Stimulated activated naive CD4-positive, alpha-beta T cell treated with Interleukin-2 at 50 U/mL for 16 hours (primary cell): ENCODE measurements around the gene SNRPB2.
A peak's percentile ranks its signal among the peaks of the same experiment; 100 is the strongest.

Source experiments
- DNase-seq: peaks from one replicate; lab custom pipeline; 2025; lab: John Stamatoyannopoulos, UW

SNRPB2 gene

DNA sequence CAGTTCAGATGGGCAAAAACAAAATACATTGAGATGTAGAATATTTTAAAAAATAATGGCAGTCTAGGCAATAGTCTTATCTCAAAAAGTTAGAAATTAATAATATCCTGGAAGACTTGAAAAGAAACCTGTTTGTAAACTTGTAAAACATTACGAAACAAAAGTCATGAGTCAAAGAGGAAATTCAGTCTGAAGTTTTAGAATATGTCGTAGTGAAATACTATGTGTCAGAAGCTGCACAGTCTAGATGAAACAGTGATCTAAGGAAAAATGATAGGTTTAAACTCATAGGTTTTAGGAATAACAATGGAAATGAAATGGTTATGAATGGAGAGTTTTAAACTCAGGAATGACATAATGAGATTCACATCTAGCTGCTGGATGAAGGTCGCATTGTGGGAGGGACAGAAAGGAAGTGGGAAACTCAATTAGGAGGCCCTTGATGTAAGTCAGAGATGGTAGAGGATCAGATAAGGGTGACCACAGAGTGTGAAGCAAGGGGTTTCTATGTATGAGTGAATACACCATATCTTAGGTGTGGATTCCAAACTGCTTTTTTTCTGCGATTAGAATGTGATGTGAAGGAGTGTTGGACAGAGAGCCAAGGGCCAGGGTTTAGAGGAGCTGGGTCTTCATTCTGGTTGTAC, 2.8 kb downstream of the SNRPB2 start:
- no peak for DNase-seq

- DNase-seq = no peak
Measured at GRCh38 chr20:16740365-16741072, 10.7 kb downstream of the SNRPB2 start.

GRCh38 chr20:16744178-16744807, 14.5 kb downstream of the SNRPB2 start:
- no peak for DNase-seq

DNA sequence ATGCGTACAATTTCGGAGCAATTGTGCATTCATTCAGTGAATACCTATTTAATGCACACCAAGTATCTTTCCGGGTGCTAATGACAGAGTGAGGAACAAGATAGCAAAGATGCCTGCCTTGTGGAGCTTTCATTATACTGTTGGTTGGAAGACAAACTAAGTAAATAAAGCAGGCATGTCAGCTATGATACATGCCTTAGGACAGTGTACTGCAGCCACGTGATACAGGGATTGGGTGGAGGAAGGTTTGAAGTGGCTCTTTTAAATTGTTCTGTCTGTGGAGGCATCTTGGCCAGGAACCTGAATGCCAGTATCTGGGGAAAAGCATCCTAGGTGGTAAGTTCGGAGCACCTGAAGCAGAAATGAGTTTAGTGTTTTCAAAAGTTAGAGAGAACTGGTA, 15.4 kb downstream of the SNRPB2 start:
- no peak for DNase-seq

GRCh38 chr20:16747291-16747811, 17.5 kb downstream of the SNRPB2 start:
- no peak for DNase-seq

DNA sequence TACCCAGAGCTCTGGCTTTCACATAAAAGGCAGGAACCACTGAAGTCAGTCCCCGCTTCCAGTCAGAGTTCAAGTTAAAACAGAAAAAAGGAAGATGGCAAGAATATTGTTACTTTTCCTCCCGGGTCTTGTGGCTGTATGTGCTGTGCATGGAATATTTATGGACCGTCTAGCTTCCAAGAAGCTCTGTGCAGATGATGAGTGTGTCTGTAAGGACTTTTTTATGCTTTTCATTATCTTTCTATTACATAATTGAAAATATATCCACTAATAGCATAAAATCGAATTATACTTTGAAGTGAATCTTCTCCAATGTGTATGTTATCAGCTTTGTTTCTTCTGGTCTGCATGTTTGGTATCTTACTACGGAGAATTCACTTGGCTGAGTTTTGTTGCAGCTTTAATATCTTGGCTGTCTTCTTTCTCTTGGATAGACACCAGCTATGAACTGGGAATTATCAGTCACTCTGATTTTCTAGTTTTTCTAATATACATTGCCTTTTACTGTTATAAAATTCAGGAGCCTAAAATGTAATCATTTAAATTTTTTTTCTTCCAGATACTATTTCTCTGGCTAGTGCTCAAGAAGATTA, 18.6 kb downstream of the SNRPB2 start, which contains the start of gene OTOR:
Gene OTOR (plus strand): TSS at position 51 of the 593 bp plus-strand sequence. CDS start 44 bp downstream, at position 95.
- no peak for DNase-seq

DNA sequence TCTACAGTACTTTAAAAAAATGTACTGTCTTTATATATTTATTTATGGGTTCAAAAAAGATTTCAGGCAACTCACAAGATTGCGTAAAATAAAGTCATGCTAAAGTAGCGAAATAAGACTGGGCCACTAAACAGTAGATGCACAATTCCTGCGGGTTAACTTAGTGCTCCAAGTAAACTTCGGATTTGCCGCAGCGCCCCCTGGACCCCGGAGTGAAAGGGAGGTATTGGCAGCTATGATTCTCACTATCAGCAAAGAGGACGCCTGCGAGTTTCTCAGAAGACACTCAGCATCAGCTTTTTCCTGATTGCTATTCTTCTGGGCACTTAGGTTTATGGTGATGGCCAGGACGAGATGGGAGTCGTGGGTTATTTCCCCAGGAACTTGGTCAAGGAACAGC, 19.7 kb downstream of the SNRPB2 start:
- DNase-seq = no peak

- DNase-seq = no peak
Measured at GRCh38 chr20:16752082-16752481, 22.3 kb downstream of the SNRPB2 start.

- no peak for DNase-seq
Measured at GRCh38 chr20:16752901-16753300, 23.1 kb downstream of the SNRPB2 start.

DNA sequence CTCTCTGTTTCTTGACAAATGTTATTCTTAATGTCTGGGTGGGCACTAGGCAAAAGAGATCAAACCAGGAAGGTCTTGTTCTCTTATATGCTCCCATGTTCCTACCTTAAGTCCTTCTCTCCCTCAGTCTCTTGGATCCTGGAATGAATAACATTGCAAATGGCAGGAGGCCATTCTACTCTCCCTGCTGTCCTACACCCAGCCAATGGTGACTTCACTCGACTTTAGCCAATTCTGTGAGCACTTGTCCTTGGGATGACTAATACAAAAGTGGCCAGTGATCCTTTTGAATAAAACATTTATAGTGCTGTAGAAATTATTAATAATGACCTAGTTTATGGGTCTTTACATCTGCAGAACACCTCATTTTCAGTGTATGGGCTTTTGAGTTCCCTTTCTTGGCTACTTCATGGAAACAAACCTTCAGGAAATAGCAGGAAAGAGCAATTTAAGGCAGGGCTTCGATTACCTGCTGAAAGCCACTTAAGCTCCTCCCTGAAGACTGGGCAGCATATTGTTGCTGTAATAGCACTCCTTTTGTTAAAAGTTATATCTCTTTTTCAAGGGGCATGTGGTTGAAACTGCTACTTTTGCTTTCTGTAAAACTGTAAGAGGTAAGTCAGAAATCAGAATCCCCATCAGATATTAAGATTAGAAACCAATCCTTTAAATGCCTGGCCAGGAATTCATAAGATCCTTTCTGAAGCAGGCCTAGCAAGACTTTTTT, 28.8 kb downstream of the SNRPB2 start:
- no peak for DNase-seq

DNA sequence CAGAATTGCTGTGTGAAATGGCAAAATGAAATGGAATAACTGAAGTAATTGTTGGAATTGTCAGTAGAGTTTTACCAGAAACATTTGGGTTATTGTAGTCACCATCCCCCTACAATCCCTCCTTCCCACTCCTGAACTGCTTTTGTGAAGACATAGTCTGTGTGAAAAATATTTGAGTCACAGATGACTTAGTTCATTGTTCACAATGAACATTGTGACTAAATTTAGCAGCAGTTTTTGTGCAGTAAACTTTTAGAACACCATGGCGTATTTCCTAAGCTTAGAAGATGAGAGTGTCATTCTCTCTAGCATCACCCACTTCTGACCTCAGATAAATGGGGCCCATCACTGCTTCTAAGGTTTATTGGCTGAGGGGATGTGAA, 29.3 kb downstream of the SNRPB2 start:
- DNase-seq = no peak

DNA sequence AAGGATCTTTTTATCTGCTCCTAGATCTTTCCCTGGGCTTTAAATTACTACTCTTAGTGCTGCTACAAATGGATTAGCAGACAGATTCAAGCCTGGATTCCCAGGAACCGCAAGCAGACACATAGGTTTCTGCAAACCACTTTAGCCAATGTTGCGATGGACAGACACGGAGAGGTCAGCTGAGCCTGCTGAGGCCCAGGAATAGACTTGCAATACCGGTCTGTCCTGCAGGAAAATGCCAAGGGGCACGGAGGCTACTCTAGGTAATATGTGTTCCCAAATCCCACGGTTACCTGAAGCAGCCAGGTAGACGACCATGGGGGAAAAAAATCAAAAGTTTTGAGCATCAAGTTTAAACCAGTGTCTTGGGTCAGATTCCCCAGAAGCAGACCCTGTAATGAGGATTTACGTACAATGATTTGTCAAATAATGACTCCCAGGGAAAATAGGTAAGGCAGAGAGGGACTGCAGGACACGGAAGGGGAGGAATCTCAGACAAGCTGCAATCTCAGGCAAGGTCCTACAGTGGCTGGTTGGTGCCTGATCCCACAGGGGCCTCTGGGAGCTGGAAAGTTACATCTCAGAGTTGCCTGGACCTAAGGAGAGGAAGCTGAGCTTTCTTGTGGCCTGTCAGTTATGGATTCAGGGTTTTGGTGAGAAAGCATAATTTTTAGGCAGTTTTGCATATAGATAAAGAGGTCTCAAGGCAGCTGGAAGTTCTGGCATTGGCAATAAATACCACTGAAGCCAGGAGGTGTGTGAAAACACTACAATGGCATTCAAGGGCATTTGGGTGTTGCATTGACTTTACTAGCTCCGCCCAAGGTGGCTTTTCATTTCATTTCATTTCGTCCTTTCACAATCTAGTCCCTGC, 30.8 kb downstream of the SNRPB2 start:
- DNase-seq = no peak

DNA sequence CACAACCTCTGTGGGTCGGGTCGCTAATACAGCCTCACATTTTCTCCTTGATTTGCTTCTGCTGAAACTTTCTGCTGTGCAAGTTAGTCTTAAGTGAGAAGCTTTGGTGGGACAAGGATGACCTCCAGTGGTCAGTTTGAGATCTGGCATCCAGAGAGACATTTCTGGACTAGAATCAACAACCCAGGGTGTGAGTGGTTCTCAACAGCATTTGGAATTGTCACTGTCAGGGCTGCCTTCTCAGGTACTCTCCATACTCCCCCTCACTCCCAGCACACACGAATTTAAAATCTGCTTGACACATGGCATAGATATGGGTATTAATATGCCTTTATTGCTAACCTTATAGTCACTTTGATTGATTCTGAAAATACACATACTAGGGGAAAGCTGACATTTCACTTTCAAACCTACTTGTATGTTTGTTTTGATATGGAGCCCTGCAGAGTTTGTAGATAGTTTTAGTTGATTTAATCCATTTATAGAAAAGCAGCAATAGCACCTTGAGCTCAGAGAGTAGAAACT, 31.5 kb downstream of the SNRPB2 start:
- peak; percentile 2 for DNase-seq

GRCh38 chr20:16764560-16764959, 34.7 kb downstream of the SNRPB2 start:
- DNase-seq = no peak

- DNase-seq = no peak
Measured at GRCh38 chr20:16771213-16771612, 41.4 kb downstream of the SNRPB2 start.

DNA sequence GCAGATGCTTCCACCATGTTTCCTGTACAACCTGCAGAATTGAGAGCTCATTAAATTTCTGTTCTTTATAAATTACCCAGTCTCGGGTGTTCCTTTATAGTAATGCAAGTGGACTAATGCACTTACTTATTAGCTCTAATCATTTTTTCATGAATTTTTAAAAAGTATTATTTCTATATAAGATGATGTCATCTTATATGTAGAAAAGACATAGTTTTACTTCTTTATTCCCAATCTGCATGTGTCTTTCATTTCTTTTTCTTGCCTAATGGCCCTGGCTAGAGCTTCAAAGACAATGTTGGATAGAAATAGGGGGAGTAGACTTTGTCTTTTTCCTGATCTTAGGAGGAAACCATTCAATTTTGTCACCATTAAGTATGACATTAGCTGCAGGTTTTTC, 46.1 kb downstream of the SNRPB2 start:
- DNase-seq = no peak

- no peak for DNase-seq
Measured at GRCh38 chr20:16777126-16777525, 47.3 kb downstream of the SNRPB2 start.

DNA sequence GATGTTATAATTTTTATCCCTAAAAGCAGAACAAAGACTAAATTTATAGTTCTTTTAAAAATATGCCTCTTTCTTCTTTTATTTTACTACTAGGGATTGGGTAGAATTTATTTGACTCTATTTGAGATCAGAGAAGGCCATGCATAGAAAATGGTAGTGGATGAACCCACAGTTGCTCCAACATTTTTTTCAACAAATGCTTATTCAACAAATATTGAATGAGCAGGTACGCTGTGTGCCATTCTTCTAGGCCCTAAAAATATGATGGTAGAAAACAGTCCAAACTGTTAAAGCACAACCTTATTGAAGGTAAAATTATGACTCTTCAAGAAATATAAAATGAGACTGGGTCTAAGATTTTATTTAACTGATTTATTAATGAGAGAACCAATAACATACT, 48.3 kb downstream of the SNRPB2 start:
- no peak for DNase-seq

DNA sequence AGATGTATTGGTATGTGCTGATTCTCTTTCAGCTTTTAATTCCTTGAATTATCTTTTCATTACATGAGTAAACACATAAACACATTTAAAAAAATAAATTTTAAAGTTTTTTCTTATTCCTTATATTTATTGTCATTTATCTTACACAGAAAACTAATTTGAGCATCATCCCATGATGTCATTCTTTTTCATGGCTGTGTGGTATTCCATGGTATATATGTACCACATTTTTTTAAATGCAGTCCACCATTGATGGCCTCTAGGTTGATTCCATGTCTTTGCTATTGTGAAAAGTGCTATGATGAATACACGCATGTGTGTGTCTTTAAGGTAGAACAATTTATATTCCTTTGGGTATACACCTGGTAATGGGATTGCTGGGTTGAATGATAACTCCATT, 51.7 kb downstream of the SNRPB2 start:
- DNase-seq = no peak

DNA sequence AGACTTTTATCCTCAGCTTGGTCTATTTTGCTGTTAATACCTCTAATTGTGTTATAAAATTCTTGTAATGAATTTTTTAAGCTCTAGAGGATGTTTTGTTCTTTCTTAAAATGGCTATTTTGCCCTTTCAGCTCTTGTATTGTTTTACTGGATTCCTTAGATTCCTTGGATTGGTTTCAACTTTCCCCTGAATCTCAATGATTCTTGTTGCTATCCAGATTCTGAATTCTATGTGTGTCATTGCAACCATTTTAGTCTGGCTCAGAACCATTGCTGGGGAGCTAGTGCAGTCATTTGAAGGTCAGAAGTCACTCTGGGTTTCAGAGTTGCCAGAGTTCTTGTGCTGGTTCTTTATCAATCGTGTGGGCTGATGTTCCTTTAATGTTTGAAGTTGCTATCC, 55.4 kb downstream of the SNRPB2 start:
- no peak for DNase-seq
